ENCODE results near the gene MYCBPAP.

GRCh38 chr17:50498021-50498874, 10.0 kb upstream of the MYCBPAP start:
- TF ChIP-seq CTCF (IDR thresholded peaks at IDR 0.05) (no peak), POLR2A (IDR thresholded peaks at IDR 0.05) (no peak)
